Brain microvascular endothelial cell (primary cell): ENCODE measurements around the gene EEF1G.

ENCODE experiments used
- DNase-seq: peaks from one replicate; pipeline ENCODE4 v3.0.0-alpha.2; 2020
- H3K27ac ChIP-seq: fragments of 250-450 bp; sonication (Bioruptor Pico); 2 replicates; pipeline ENCODE4 v1.5.1; 2020; ENCODE audit warnings: mild to moderate bottlenecking, moderate library complexity
- H3K27me3 ChIP-seq: fragments of 250-450 bp; sonication (Bioruptor Pico); replicated peaks from 2 replicates; pipeline ENCODE4 v1.5.1; 2020; ENCODE audit warnings: mild to moderate bottlenecking
- H3K36me3 ChIP-seq: fragments of 250-450 bp; sonication (Bioruptor Pico); replicated peaks from 2 replicates; pipeline ENCODE4 v1.5.1; 2020; ENCODE audit warnings: mild to moderate bottlenecking
- H3K4me3 ChIP-seq: 2 replicates; pipeline ENCODE4 v1.5.1; 2011; ENCODE audit warnings: low read depth, mild to moderate bottlenecking, control low read depth, low read length, moderate library complexity
- CTCF ChIP-seq: IDR thresholded peaks from 2 replicates; pipeline ENCODE4 v1.5.1; 2011; ENCODE audit warnings: low read depth, mild to moderate bottlenecking, moderate library complexity, low read length, control low read depth, inconsistent platforms; ENCODE audit errors: missing control alignments
- in situ Hi-C: cut with HindIII; loops from 2 replicates; pipeline ENCODE4 v1.10.0; 2017; ENCODE audit warnings: low sequenced_read_pairs, low pct_ligation_motif_present

The EEF1G gene

GRCh38 chr11:62516736-62517371, 56.8 kb downstream of the EEF1G start:
- in situ Hi-C loops, result no loop called here
- TF ChIP-seq CTCF, result no peak
- DNase-seq, result no peak
- H3K27ac ChIP-seq, result no peak overlapping the region
- no peak overlapping the region for H3K4me3 ChIP-seq
- H3K36me3 ChIP-seq, result peaks cover 50% of the 10 kb centered on the region
- H3K27me3 ChIP-seq, result no peaks in the 10 kb centered on the region

- in situ Hi-C loops, result no loop called here
- DNase-seq, result no peak
- no peak overlapping the region for H3K27ac ChIP-seq
- no peak overlapping the region for H3K4me3 ChIP-seq
- no peak for TF ChIP-seq CTCF
- no peaks in the 10 kb centered on the region for H3K27me3 ChIP-seq
- peaks cover 28% of the 10 kb centered on the region for H3K36me3 ChIP-seq
These were observed 59.5 kb downstream of the EEF1G start for GRCh38 chr11:62514151-62514550.

GRCh38 chr11:62513626-62514025, 60.1 kb downstream of the EEF1G start:
- in situ Hi-C loops, result no loop called here
- no peak for TF ChIP-seq CTCF
- Histone ChIP-seq H3K36me3 (peaks cover 25% of the 10 kb centered on the region), H3K27me3 (no peaks in the 10 kb centered on the region), H3K4me3 (no peak overlapping the region), H3K27ac (no peak overlapping the region)
- no peak for DNase-seq

GRCh38 chr11:62512961-62513360, 60.7 kb downstream of the EEF1G start:
- no peak for TF ChIP-seq CTCF
- in situ Hi-C loops, result no loop called here
- no peak overlapping the region for H3K4me3 ChIP-seq
- no peaks in the 10 kb centered on the region for H3K27me3 ChIP-seq
- peaks cover 20% of the 10 kb centered on the region for H3K36me3 ChIP-seq
- no peak overlapping the region for H3K27ac ChIP-seq
- no peak for DNase-seq
